Tibial nerve (tissue), 3 donors: ENCODE results near the gene GTF2H2C_2.
"Not testable (repeated sequence)": the region's sequence is repeated elsewhere in the genome, so short reads cannot be mapped to it uniquely, and the experiment has no call there.

ENCODE experiments used
- POLR2A ChIP-seq, 2 donors: fragments of 450-650 bp; IDR thresholded peaks; one replicate each; pipeline ENCODE4 v1.6.1; 2017; ENCODE audit warnings: antibody characterized with exemption in 2 of 2, mild to moderate bottlenecking in 2 of 2, moderate library complexity in 2 of 2
- TF ChIP-seq, protein P1 (sequence below), 5 experiments: fragments of 200-600 bp in 3 of 5; fragments of 450-650 bp in 2 of 5; sonication (generic) in 3 of 5; IDR thresholded peaks; one replicate each; pipeline ENCODE4 v1.5.1; 2016 to 2019; ENCODE audit warnings: antibody characterized with exemption in 5 of 5, mild to moderate bottlenecking in 3 of 5, moderate library complexity in 2 of 5

DNA sequence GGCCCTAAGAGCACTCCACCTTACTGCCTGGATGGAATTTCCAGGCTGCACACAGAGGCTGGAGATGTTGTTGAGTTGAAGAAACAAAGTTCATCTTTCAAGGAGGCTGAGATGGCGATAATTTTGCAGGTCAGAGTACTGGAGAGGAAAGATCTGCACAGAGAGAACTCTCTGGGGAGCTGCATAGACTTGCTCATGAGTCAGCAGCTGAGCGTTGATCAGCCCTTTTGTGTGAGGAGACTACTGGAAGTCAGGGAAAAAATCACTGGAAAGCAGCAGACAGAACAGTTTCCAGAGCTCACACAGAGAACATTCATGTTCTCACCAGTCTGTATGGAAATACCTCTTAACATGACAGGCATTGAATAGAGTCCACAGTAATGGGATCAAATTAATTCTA lies 23.4 kb downstream of the GTF2H2C_2 start:
- TF ChIP-seq, protein P1, sequence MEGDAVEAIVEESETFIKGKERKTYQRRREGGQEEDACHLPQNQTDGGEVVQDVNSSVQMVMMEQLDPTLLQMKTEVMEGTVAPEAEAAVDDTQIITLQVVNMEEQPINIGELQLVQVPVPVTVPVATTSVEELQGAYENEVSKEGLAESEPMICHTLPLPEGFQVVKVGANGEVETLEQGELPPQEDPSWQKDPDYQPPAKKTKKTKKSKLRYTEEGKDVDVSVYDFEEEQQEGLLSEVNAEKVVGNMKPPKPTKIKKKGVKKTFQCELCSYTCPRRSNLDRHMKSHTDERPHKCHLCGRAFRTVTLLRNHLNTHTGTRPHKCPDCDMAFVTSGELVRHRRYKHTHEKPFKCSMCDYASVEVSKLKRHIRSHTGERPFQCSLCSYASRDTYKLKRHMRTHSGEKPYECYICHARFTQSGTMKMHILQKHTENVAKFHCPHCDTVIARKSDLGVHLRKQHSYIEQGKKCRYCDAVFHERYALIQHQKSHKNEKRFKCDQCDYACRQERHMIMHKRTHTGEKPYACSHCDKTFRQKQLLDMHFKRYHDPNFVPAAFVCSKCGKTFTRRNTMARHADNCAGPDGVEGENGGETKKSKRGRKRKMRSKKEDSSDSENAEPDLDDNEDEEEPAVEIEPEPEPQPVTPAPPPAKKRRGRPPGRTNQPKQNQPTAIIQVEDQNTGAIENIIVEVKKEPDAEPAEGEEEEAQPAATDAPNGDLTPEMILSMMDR (IDR thresholded peaks at IDR 0.05): not testable (repeated sequence)
- not testable (repeated sequence) for TF ChIP-seq POLR2A (IDR thresholded peaks at IDR 0.05)
